DMS153 treated with DMSO at 0.1 percent for 48 hours (cell line): ENCODE measurements around the gene PMFBP1.

Experiments
- DNase-seq: peaks from one replicate; lab custom pipeline; 2025; ENCODE audit not compliant: unreplicated experiment; lab: John Stamatoyannopoulos, UW

The PMFBP1 gene

GRCh38 chr16:72172105-72173034 is at the start of gene PMFBP1:
Gene PMFBP1, minus strand, starts transcription at chr16:72172155. Its CDS starts 947 bp downstream, at chr16:72171208.
- no peak for DNase-seq

- DNase-seq, result no peak
Measured at GRCh38 chr16:72221630-72222024, 49.7 kb upstream of the PMFBP1 start.

GRCh38 chr16:72220875-72221629 is 49.1 kb upstream of the PMFBP1 start:
- no peak for DNase-seq

- DNase-seq, result no peak
Measured at GRCh38 chr16:72219282-72219681, 47.3 kb upstream of the PMFBP1 start.

GRCh38 chr16:72216767-72217166 is 44.8 kb upstream of the PMFBP1 start:
- DNase-seq, result no peak

GRCh38 chr16:72214821-72215220 is 42.9 kb upstream of the PMFBP1 start:
- no peak for DNase-seq

- DNase-seq, result no peak
Measured at GRCh38 chr16:72211110-72211509, 39.2 kb upstream of the PMFBP1 start.

- no peak for DNase-seq
Measured at GRCh38 chr16:72210555-72210954, 38.6 kb upstream of the PMFBP1 start.

GRCh38 chr16:72210072-72210471 is 38.1 kb upstream of the PMFBP1 start:
- DNase-seq, result no peak

- DNase-seq, result no peak
Measured at GRCh38 chr16:72206299-72206698, 34.3 kb upstream of the PMFBP1 start.

GRCh38 chr16:72203401-72203800 is 31.4 kb upstream of the PMFBP1 start:
- no peak for DNase-seq

GRCh38 chr16:72202014-72202413 is 30.1 kb upstream of the PMFBP1 start:
- no peak for DNase-seq

GRCh38 chr16:72201387-72201786 is 29.4 kb upstream of the PMFBP1 start:
- no peak for DNase-seq

GRCh38 chr16:72199761-72200337 is 27.9 kb upstream of the PMFBP1 start:
- DNase-seq, result no peak

- no peak for DNase-seq
Measured at GRCh38 chr16:72198771-72199201, 26.8 kb upstream of the PMFBP1 start.

- no peak for DNase-seq
Measured at GRCh38 chr16:72198021-72198711, 26.2 kb upstream of the PMFBP1 start.

- DNase-seq, result no peak
Measured at GRCh38 chr16:72197545-72197944, 25.6 kb upstream of the PMFBP1 start.

GRCh38 chr16:72195609-72196008 is 23.7 kb upstream of the PMFBP1 start:
- no peak for DNase-seq

- no peak for DNase-seq
Measured at GRCh38 chr16:72191551-72191950, 19.6 kb upstream of the PMFBP1 start.

GRCh38 chr16:72189865-72190371 is 18.0 kb upstream of the PMFBP1 start:
- no peak for DNase-seq

- no peak for DNase-seq
Measured at GRCh38 chr16:72188541-72188940, 16.6 kb upstream of the PMFBP1 start.
